OCI-LY7 (cell line): Measurements from ENCODE around the gene MS4A4A. TPM values are rescaled to one million over a fixed set of nuclear protein-coding genes. Genes with fewer than 3 reads are reported as not detected.

ENCODE experiments used
- BruUV-seq: library from RNA; stranded (reverse); fragments of 400-500 nt; replicated peaks from 2 replicates; lab custom pipeline; 2021; lab: Mats Ljungman, UMichigan
- CTCF ChIA-PET: fragments of 300-600 bp; sonication (Branson Sonifier 250); formaldehyde crosslinking; loops from one replicate; lab custom pipeline; 2022; ENCODE audit warnings: antibody characterized with exemption; ENCODE audit not compliant: unreplicated experiment; lab: Charles Lee
- POLR2A ChIA-PET: fragments of 300-600 bp; sonication (Branson Sonifier 250); formaldehyde crosslinking; loops from one replicate; lab custom pipeline; 2022; ENCODE audit warnings: antibody characterized with exemption; lab: Charles Lee
- DNase-seq: peaks from one replicate; pipeline ENCODE4 v3.0.0-alpha.2; 2015; ENCODE audit warnings: low spot score
- H2AFZ ChIP-seq: fragments of 200-600 bp; sonication (generic), shearing (Covaris generic); 2 replicates; pipeline ENCODE4 v1.6.1; 2014; ENCODE audit warnings: mild to moderate bottlenecking, antibody characterized with exemption, low read length, moderate library complexity
- H3K27ac ChIP-seq: fragments of 200-600 bp; sonication (generic); 2 replicates; pipeline ENCODE4 v1.5.1; 2014; ENCODE audit warnings: mixed run types, low read depth, mild to moderate bottlenecking, moderate library complexity, low read length, inconsistent platforms; ENCODE audit not compliant: poor library complexity, severe bottlenecking
- H3K36me3 ChIP-seq: fragments of 200-600 bp; sonication (generic); 2 replicates; pipeline ENCODE4 v1.6.1; 2014; ENCODE audit warnings: mild to moderate bottlenecking, antibody characterized with exemption, low read length, moderate library complexity, mixed read lengths; ENCODE audit not compliant: insufficient read depth
- H3K4me1 ChIP-seq: fragments of 200-600 bp; sonication (generic); 2 replicates; pipeline ENCODE4 v1.5.1; 2014; ENCODE audit warnings: mild to moderate bottlenecking, low read length; ENCODE audit not compliant: insufficient read depth, poor library complexity, severe bottlenecking
- H3K4me2 ChIP-seq: fragments of 200-600 bp; sonication (generic); 2 replicates; pipeline ENCODE4 v1.6.1; 2014; ENCODE audit warnings: mild to moderate bottlenecking, low read length
- H3K4me3 ChIP-seq: fragments of 200-600 bp; sonication (generic); 2 replicates; pipeline ENCODE4 v1.5.1; 2014; ENCODE audit warnings: mild to moderate bottlenecking, low read depth, low read length; ENCODE audit not compliant: poor library complexity, severe bottlenecking
- H3K79me2 ChIP-seq: fragments of 200-600 bp; sonication (generic); 2 replicates; pipeline ENCODE4 v1.6.1; 2016; ENCODE audit warnings: low read depth, mild to moderate bottlenecking, low read length, moderate library complexity, mixed read lengths; ENCODE audit not compliant: insufficient read depth
- H3K9me2 ChIP-seq: fragments of 200-600 bp; sonication (generic); 2 replicates; pipeline ENCODE4 v1.6.1; 2016; ENCODE audit warnings: mild to moderate bottlenecking, low read length, mixed read lengths; ENCODE audit not compliant: insufficient read depth
- H3K9me3 ChIP-seq: fragments of 200-600 bp; sonication (generic); 2 replicates; pipeline ENCODE4 v1.6.1; 2014; ENCODE audit warnings: mild to moderate bottlenecking, mixed run types, low read length, mixed read lengths
- H4K20me1 ChIP-seq: fragments of 200-600 bp; sonication (generic); 2 replicates; pipeline ENCODE4 v1.6.1; 2014; ENCODE audit warnings: mild to moderate bottlenecking, antibody characterized with exemption, low read length, moderate library complexity, mixed read lengths; ENCODE audit not compliant: insufficient read depth
- CTCF ChIP-seq: fragments of 200-600 bp; sonication (generic); conservative IDR thresholded peaks from 2 replicates; pipeline ENCODE4 v1.5.1; 2014; ENCODE audit warnings: mild to moderate bottlenecking, antibody characterized with exemption, low read length, moderate library complexity, mixed read lengths
- EZH2phosphoT487 ChIP-seq: fragments of 200-600 bp; sonication (generic); IDR thresholded peaks from 2 replicates; pipeline ENCODE4 v1.6.1; 2018; ENCODE audit warnings: low read depth, borderline replicate concordance, mild to moderate bottlenecking, mixed run types, antibody characterized with exemption, low read length, moderate library complexity, mixed read lengths
- intact Hi-C: fragments of 100-400 bp; cut with micrococcal nuclease; formaldehyde crosslinking; loops from one replicate; pipeline ENCODE4 v1.10.0; 2022; ENCODE audit not compliant: unreplicated experiment
- total RNA-seq, 2 experiments: library from RNA; depleted of rRNA in 1 of 2; stranded (reverse); fragments of >200 nt in 1 of 2; shearing (Covaris generic) in 1 of 2; gene quantifications; 2 replicates each; pipeline ENCODE4 v1.2.3, GENCODE V29; 2014 to 2022

The MS4A4A gene
- total RNA-seq, 2 experiments from 2014 or later: not detected

- no peak overlapping the region for H3K4me2 ChIP-seq
- BruUV-seq: no TSS peak
- H2AFZ ChIP-seq: no peak overlapping the region
- POLR2A ChIA-PET: no interaction called here
- no peaks in the 10 kb centered on the region for H3K9me2 ChIP-seq
- H3K9me3 ChIP-seq: no peaks in the 10 kb centered on the region
- H3K36me3 ChIP-seq: no peaks in the 10 kb centered on the region
- H4K20me1 ChIP-seq: no peaks in the 10 kb centered on the region
- DNase-seq: no peak
- TF ChIP-seq CTCF (no peak), EZH2phosphoT487 (no peak)
- intact Hi-C loops: loop anchor here (1.0 to 5.0 kb wide), 2 partner anchors 66 to 153 kb away; no protein-coding TSS in a partner anchor
- H3K4me3 ChIP-seq: no peak overlapping the region
- CTCF ChIA-PET: no interaction called here
- no peaks in the 10 kb centered on the region for H3K79me2 ChIP-seq
- no peak overlapping the region for H3K27ac ChIP-seq
- H3K4me1 ChIP-seq: no peaks in the 10 kb centered on the region
Measured at GRCh38 chr11:60332846-60333245, 52.4 kb downstream of the MS4A4A start.

- Histone ChIP-seq H2AFZ (no peak overlapping the region; the same call in 1 of the 2 replicates), H3K4me2 (no peak overlapping the region), H3K27ac (no peak overlapping the region), H3K4me3 (no peak overlapping the region), H3K36me3 (no peaks in the 10 kb centered on the region), H4K20me1 (no peaks in the 10 kb centered on the region), H3K9me3 (no peaks in the 10 kb centered on the region), H3K9me2 (no peaks in the 10 kb centered on the region), H3K79me2 (no peaks in the 10 kb centered on the region), H3K4me1 (no peaks in the 10 kb centered on the region)
- DNase-seq: peak; percentile 73
- TF ChIP-seq EZH2phosphoT487 (no peak), CTCF (peak; percentile 88)
- ChIA-PET POLR2A (interaction anchor here (1.1 kb wide), 1 partner anchor 149 kb away, joined by 3 read pairs; no protein-coding TSS in a partner anchor), CTCF (interaction anchor here (0.8 to 1.1 kb wide), 3 partner anchors 8 to 150 kb away, joined by 3 read pairs; no protein-coding TSS in a partner anchor)
- no TSS peak for BruUV-seq
- intact Hi-C loops: loop anchor here (1.0 to 5.0 kb wide), 2 partner anchors 67 to 284 kb away; no protein-coding TSS in a partner anchor
Measured at GRCh38 chr11:60334005-60334620, 53.6 kb downstream of the MS4A4A start.

GRCh38 chr11:60336767-60337391 lies 56.4 kb downstream of the MS4A4A start:
- ChIA-PET CTCF (no interaction called here), POLR2A (no interaction called here)
- TF ChIP-seq CTCF: no peak
- no peak for TF ChIP-seq EZH2phosphoT487
- no peaks in the 10 kb centered on the region for H3K36me3 ChIP-seq
- intact Hi-C loops: no loop called here
- DNase-seq: no peak
- H3K4me3 ChIP-seq: no peak overlapping the region
- H4K20me1 ChIP-seq: no peaks in the 10 kb centered on the region
- no peak overlapping the region for H3K27ac ChIP-seq
- no peaks in the 10 kb centered on the region for H3K9me2 ChIP-seq
- no peaks in the 10 kb centered on the region for H3K4me1 ChIP-seq
- BruUV-seq: no TSS peak
- H2AFZ ChIP-seq: no peak overlapping the region; the same call in 1 of the 2 replicates
- no peaks in the 10 kb centered on the region for H3K79me2 ChIP-seq
- no peak overlapping the region for H3K4me2 ChIP-seq
- no peaks in the 10 kb centered on the region for H3K9me3 ChIP-seq
